HepG2 (cell line): ENCODE measurements around the gene COASY. TPM values are rescaled to one million over a fixed set of nuclear protein-coding genes. Genes with fewer than 3 reads are reported as not detected.

Experiments
- ARNT2 ChIP-seq: sonication (generic); formaldehyde crosslinking; IDR thresholded peaks from 2 replicates; pipeline ENCODE4 v1.8.0; 2022; ENCODE audit warnings: mild to moderate bottlenecking, low read depth, missing genetic modification reagents, moderate library complexity
- CBFB ChIP-seq: sonication (generic); formaldehyde crosslinking; IDR thresholded peaks from 2 replicates; pipeline ENCODE4 v1.4.0; 2020; ENCODE audit warnings: missing genetic modification reagents
- CCDC6 ChIP-seq: sonication (generic); formaldehyde crosslinking; IDR thresholded peaks from 2 replicates; pipeline ENCODE4 v1.8.1; 2022; ENCODE audit warnings: mild to moderate bottlenecking, missing genetic modification reagents, moderate library complexity
- E2F2 ChIP-seq: sonication (generic); formaldehyde crosslinking; IDR thresholded peaks from 2 replicates; pipeline ENCODE4 v1.4.0; 2020; ENCODE audit warnings: missing genetic modification reagents, borderline replicate concordance
- EZH2 ChIP-seq: conservative IDR thresholded peaks from 2 replicates; pipeline ENCODE4 v1.6.1; 2012; ENCODE audit warnings: mild to moderate bottlenecking, low read depth, low read length, moderate library complexity
- KMT2B ChIP-seq: IDR thresholded peaks from 2 replicates; pipeline ENCODE4 v1.6.1; 2016; ENCODE audit warnings: missing genetic modification reagents, missing compliant biosample characterization
- LCORL ChIP-seq, 2 experiments: fragments of 450-650 bp in 1 of 2; sonication (generic) in 1 of 2; formaldehyde crosslinking in 1 of 2; IDR thresholded peaks; 2 replicates each; pipeline versions ENCODE4 v1.5.0 to v1.6.1; 2017 to 2020; ENCODE audit warnings: antibody characterized with exemption in 1 of 2, missing genetic modification reagents in 1 of 2
- MTA3 ChIP-seq: sonication (generic); formaldehyde crosslinking; IDR thresholded peaks from 2 replicates; pipeline ENCODE4 v1.4.0; 2020; ENCODE audit warnings: missing genetic modification reagents
- NBN ChIP-seq: fragments of 450-650 bp; conservative IDR thresholded peaks from 2 replicates; pipeline ENCODE4 v1.6.1; 2017
- ONECUT2 ChIP-seq: sonication (generic); formaldehyde crosslinking; IDR thresholded peaks from 2 replicates; pipeline ENCODE4 v1.4.0; 2020; ENCODE audit warnings: missing genetic modification reagents
- RCOR2 ChIP-seq: IDR thresholded peaks from 2 replicates; pipeline ENCODE4 v1.6.1; 2016; ENCODE audit warnings: missing biosample characterization, missing genetic modification reagents
- RXRA ChIP-seq: sonication (generic); formaldehyde crosslinking; IDR thresholded peaks from 2 replicates; pipeline ENCODE4 v1.5.1; 2020; ENCODE audit warnings: missing genetic modification reagents
- SOX13 ChIP-seq, 3 experiments: fragments of 450-650 bp in 1 of 3; sonication (generic) in 1 of 3; formaldehyde crosslinking in 1 of 3; IDR thresholded peaks in 2 of 3; conservative IDR thresholded peaks in 1 of 3; 2 replicates each; pipeline versions ENCODE4 v1.5.0 to v1.6.1; 2016 to 2020; ENCODE audit warnings: antibody characterized with exemption in 1 of 3, mild to moderate bottlenecking in 1 of 3, missing compliant biosample characterization in 1 of 3, missing genetic modification reagents in 1 of 3, moderate library complexity in 1 of 3
- SOX5 ChIP-seq: IDR thresholded peaks from 2 replicates; pipeline ENCODE4 v1.6.1; 2016; ENCODE audit warnings: borderline replicate concordance
- SP1 ChIP-seq, 2 experiments: fragments of 450-650 bp in 1 of 2; sonication (generic) in 1 of 2; formaldehyde crosslinking in 1 of 2; IDR thresholded peaks; 2 replicates each; pipeline versions ENCODE4 v1.4.0 to v1.6.1; 2016 to 2020; ENCODE audit warnings: missing genetic modification reagents in 1 of 2
- SP140L ChIP-seq: sonication (generic); formaldehyde crosslinking; IDR thresholded peaks from 2 replicates; pipeline ENCODE4 v1.4.0; 2020; ENCODE audit warnings: missing genetic modification reagents, borderline replicate concordance
- TBP ChIP-seq: sonication (generic); formaldehyde crosslinking; IDR thresholded peaks from 2 replicates; pipeline ENCODE4 v1.5.0; 2020; ENCODE audit warnings: missing genetic modification reagents
- TEAD3 ChIP-seq: optimal IDR thresholded peaks from 2 replicates; pipeline ENCODE3; 2016; ENCODE audit warnings: borderline replicate concordance
- TFDP1 ChIP-seq: IDR thresholded peaks from 2 replicates; pipeline ENCODE4 v1.6.1; 2016; ENCODE audit warnings: missing compliant biosample characterization, missing genetic modification reagents, borderline replicate concordance
- TMF1 ChIP-seq: sonication (generic); formaldehyde crosslinking; IDR thresholded peaks from 2 replicates; pipeline ENCODE4 v1.8.1; 2022; ENCODE audit warnings: low read depth, missing genetic modification reagents
- ZBTB14 ChIP-seq: sonication (generic); formaldehyde crosslinking; IDR thresholded peaks from 2 replicates; pipeline ENCODE4 v1.4.0; 2020; ENCODE audit warnings: missing genetic modification reagents
- ZNF468 ChIP-seq: sonication (generic); formaldehyde crosslinking; IDR thresholded peaks from 2 replicates; pipeline ENCODE4 v1.8.0; 2022; ENCODE audit warnings: mild to moderate bottlenecking, moderate library complexity, missing genetic modification reagents
- ZNF883 ChIP-seq: sonication (generic); formaldehyde crosslinking; IDR thresholded peaks from 2 replicates; pipeline ENCODE4 v1.5.1; 2020; ENCODE audit warnings: mild to moderate bottlenecking, missing genetic modification reagents; ENCODE audit errors: not compliant biosample characterization
- polyA plus RNA-seq, 8 experiments: library from polyadenylated mRNA; depleted of rRNA in 3 of 8; stranded (reverse) in 7 of 8; unstranded in 1 of 8; fragments of >200 nt; fragmentation: Illumina TruSeq in 4 of 8; extraction: Trizol in 4 of 8; gene quantifications; 2 replicates each; pipeline versions ENCODE4 v1.2.1 to v1.2.3, GENCODE V29; 2011 to 2016; ENCODE audit warnings: low read depth in 4 of 8, missing spikeins in 1 of 8, mixed read lengths in 1 of 8; ENCODE audit not compliant: insufficient read depth in 1 of 8
- total RNA-seq, 5 experiments: library from RNA; depleted of rRNA; stranded (reverse); fragments of >200 nt; fragmentation: Illumina TruSeq; extraction: Trizol; gene quantifications; 2 replicates each; pipeline ENCODE4 v1.2.3, GENCODE V29; 2016; ENCODE audit warnings: low read depth in 1 of 5

Gene COASY
- total and polyA plus RNA-seq, 2 of the 13 experiments (the other 11 are each of a cell fraction or from before 2014, with no cell fraction given) = 90.7 to 125 TPM

DNA sequence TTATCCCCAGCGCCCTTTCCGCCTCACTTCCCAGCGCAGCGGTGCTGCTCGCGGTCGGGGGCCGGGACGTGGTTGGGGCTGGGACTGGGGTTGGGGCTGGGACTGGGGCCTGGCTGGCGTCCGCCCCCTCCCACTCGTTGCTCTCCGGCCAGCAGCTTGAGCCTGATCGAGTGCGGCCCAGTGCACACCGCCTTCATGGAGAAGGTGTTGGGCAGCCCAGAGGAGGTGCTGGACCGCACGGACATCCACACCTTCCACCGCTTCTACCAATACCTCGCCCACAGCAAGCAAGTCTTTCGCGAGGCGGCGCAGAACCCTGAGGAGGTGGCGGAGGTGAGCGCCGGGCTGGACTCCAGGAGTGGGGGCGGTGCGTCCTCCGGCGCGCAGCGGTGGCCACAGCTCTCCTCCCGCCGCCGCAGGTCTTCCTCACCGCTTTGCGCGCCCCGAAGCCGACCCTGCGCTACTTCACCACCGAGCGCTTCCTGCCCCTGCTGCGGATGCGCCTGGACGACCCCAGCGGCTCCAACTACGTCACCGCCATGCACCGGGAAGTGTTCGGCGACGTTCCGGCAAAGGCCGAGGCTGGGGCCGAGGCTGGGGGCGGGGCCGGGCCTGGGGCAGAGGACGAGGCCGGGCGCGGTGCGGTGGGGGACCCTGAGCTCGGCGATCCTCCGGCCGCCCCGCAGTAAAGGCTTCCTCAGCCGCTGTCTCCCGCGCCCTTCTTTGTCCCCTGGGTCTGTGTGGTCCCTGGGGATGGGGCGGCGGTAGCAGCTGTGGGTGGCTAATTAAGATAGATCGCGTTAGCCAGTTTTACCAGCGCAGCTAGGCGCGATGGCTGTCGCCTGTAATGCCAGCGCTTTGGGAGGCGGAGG is 7.5 kb upstream of the COASY start (continued):
- TF ChIP-seq TMF1 (CRISPR knock-in tag) (no peak), ONECUT2 (CRISPR knock-in tag) (no peak; the same call in 1 of the 2 replicates), NBN (no peak), SOX5 (CRISPR knock-in tag) (peak; percentile 72; the same call in 1 of the 2 replicates), SP140L (CRISPR knock-in tag) (no peak), ZBTB14 (CRISPR knock-in tag) (peak; percentile 45; the same call in 1 of the 2 replicates), SP1 (IDR thresholded peaks at IDR 0.05) (no peak), SP1 (CRISPR knock-in tag; IDR thresholded peaks at IDR 0.05) (peak; percentile 87), TBP (CRISPR knock-in tag) (no peak), MTA3 (CRISPR knock-in tag) (no peak), SOX13 (IDR thresholded peaks at IDR 0.05) (no peak), SOX13 (CRISPR knock-in tag; conservative IDR thresholded peaks at IDR 0.05 in 1 of 2, IDR thresholded peaks at IDR 0.05 in 1 of 2) (peak in 1 of 2 experiments; percentile 61; a peak in 2 of 4 replicates), RXRA (CRISPR knock-in tag) (peak; percentile 80), RCOR2 (CRISPR knock-in tag) (no peak), CCDC6 (CRISPR knock-in tag) (peak; percentile 97), E2F2 (CRISPR knock-in tag) (peak; percentile 83; the same call in 1 of the 2 replicates), EZH2 (no peak), ARNT2 (CRISPR knock-in tag) (peak; percentile 83), KMT2B (peak; percentile 84), CBFB (CRISPR knock-in tag) (peak; percentile 90), TFDP1 (CRISPR knock-in tag) (peak; percentile 88; the same call in 1 of the 2 replicates), ZNF883 (CRISPR knock-in tag) (peak; percentile 59), LCORL (IDR thresholded peaks at IDR 0.05) (no peak), LCORL (CRISPR knock-in tag; IDR thresholded peaks at IDR 0.05) (peak; percentile 88), ZNF468 (CRISPR knock-in tag) (peak; percentile 84; the same call in 1 of the 2 replicates), TEAD3 (peak; percentile 86)
